Endothelial cell (in vitro differentiated cells): ENCODE data around the gene MMP12. TPM values are rescaled to one million over a fixed set of nuclear protein-coding genes. Genes with fewer than 3 reads are reported as not detected.
"Not testable (repeated sequence)": the region's sequence is repeated elsewhere in the genome, so short reads cannot be mapped to it uniquely, and the experiment has no call there.

Experiments
- DNase-seq: peaks from one replicate; pipeline ENCODE4 v3.0.0; 2021; ENCODE audit warnings: low spot score
- H3K27ac Mint-ChIP-seq: one replicate; pipeline ENCODE4 v1.8.0; 2021; ENCODE audit warnings: mixed read lengths, inconsistent platforms; ENCODE audit not compliant: unreplicated experiment
- H3K27me3 Mint-ChIP-seq: one replicate; pipeline ENCODE4 v1.8.0; 2021; ENCODE audit warnings: mild to moderate bottlenecking, moderate library complexity, mixed read lengths, inconsistent platforms; ENCODE audit not compliant: unreplicated experiment
- H3K36me3 Mint-ChIP-seq: one replicate; pipeline ENCODE4 v1.8.0; 2021; ENCODE audit warnings: mild to moderate bottlenecking, low read depth, mixed read lengths, inconsistent platforms; ENCODE audit not compliant: unreplicated experiment
- H3K4me1 Mint-ChIP-seq: one replicate; pipeline ENCODE4 v1.8.0; 2021; ENCODE audit warnings: mild to moderate bottlenecking, mixed read lengths, inconsistent platforms; ENCODE audit not compliant: unreplicated experiment
- H3K4me3 Mint-ChIP-seq: one replicate; pipeline ENCODE4 v1.8.0; 2021; ENCODE audit warnings: mild to moderate bottlenecking, mixed read lengths, inconsistent platforms; ENCODE audit not compliant: unreplicated experiment
- H3K9me3 Mint-ChIP-seq: one replicate; pipeline ENCODE4 v1.8.0; 2021; ENCODE audit warnings: mixed read lengths, inconsistent platforms; ENCODE audit not compliant: unreplicated experiment
- CTCF ChIP-seq: fragments of 200-600 bp; sonication (generic); IDR thresholded peaks from one replicate; pipeline ENCODE4 v1.5.0; 2021; ENCODE audit warnings: antibody characterized with exemption; ENCODE audit not compliant: unreplicated experiment
- total RNA-seq: library from RNA; stranded (reverse); fragmentation: NEBNext Ultra II Directional; extraction: Animal tissue kit (Norgen Biotek cat#: 25700); gene quantifications from one replicate; pipeline ENCODE4 v1.2.1, GENCODE V29; 2021; ENCODE audit not compliant: unreplicated experiment

The MMP12 gene
- total RNA-seq, 1 donor from 2014 or later = not detected

- H3K27ac Mint-ChIP-seq = no peak overlapping the region
- DNase-seq = no peak
- no peak for TF ChIP-seq CTCF
- H3K4me1 Mint-ChIP-seq = peaks cover 3% of the 10 kb centered on the region
- no peaks in the 10 kb centered on the region for H3K36me3 Mint-ChIP-seq
- no peak overlapping the region for H3K4me3 Mint-ChIP-seq
- H3K27me3 Mint-ChIP-seq = peaks cover 1% of the 10 kb centered on the region
- no peaks in the 10 kb centered on the region for H3K9me3 Mint-ChIP-seq
These were observed 3.8 kb upstream of the MMP12 start for GRCh38 chr11:102878595-102878994.

- not testable (repeated sequence) for H3K27ac Mint-ChIP-seq, DNase-seq, H3K4me3 Mint-ChIP-seq, H3K4me1 Mint-ChIP-seq, H3K9me3 Mint-ChIP-seq, H3K36me3 Mint-ChIP-seq, H3K27me3 Mint-ChIP-seq
These were observed 5.3 kb downstream of the MMP12 start for GRCh38 chr11:102869354-102869964.

GRCh38 chr11:102868339-102868738 is 6.4 kb downstream of the MMP12 start:
- TF ChIP-seq CTCF = no peak
- DNase-seq = no peak
- H3K9me3 Mint-ChIP-seq = no peaks in the 10 kb centered on the region
- no peak overlapping the region for H3K27ac Mint-ChIP-seq
- H3K4me1 Mint-ChIP-seq = no peaks in the 10 kb centered on the region
- no peaks in the 10 kb centered on the region for H3K36me3 Mint-ChIP-seq
- H3K27me3 Mint-ChIP-seq = no peaks in the 10 kb centered on the region
- H3K4me3 Mint-ChIP-seq = no peak overlapping the region

- no peaks in the 10 kb centered on the region for H3K9me3 Mint-ChIP-seq
- no peak for TF ChIP-seq CTCF
- no peaks in the 10 kb centered on the region for H3K4me1 Mint-ChIP-seq
- DNase-seq = no peak
- no peaks in the 10 kb centered on the region for H3K36me3 Mint-ChIP-seq
- H3K27me3 Mint-ChIP-seq = no peaks in the 10 kb centered on the region
- no peak overlapping the region for H3K27ac Mint-ChIP-seq
- no peak overlapping the region for H3K4me3 Mint-ChIP-seq
These were observed 10.1 kb downstream of the MMP12 start for GRCh38 chr11:102864724-102865123.

- no peak for TF ChIP-seq CTCF
- H3K4me1 Mint-ChIP-seq = no peaks in the 10 kb centered on the region
- H3K9me3 Mint-ChIP-seq = no peaks in the 10 kb centered on the region
- H3K27ac Mint-ChIP-seq = no peak overlapping the region
- H3K27me3 Mint-ChIP-seq = no peaks in the 10 kb centered on the region
- no peaks in the 10 kb centered on the region for H3K36me3 Mint-ChIP-seq
- DNase-seq = no peak
- H3K4me3 Mint-ChIP-seq = no peak overlapping the region
These were observed 20.8 kb downstream of the MMP12 start for GRCh38 chr11:102853956-102854355.
